ENCODE data around the gene ICA1L. TPM values are rescaled to one million over a fixed set of nuclear protein-coding genes. Genes with fewer than 3 reads are reported as not detected.

ICA1L gene
- total and polyA plus RNA-seq, 2 of the 8 experiments (the other 6 are each of a cell fraction or from before 2014, with no cell fraction given), result 1.1 to 3.4 TPM

DNA sequence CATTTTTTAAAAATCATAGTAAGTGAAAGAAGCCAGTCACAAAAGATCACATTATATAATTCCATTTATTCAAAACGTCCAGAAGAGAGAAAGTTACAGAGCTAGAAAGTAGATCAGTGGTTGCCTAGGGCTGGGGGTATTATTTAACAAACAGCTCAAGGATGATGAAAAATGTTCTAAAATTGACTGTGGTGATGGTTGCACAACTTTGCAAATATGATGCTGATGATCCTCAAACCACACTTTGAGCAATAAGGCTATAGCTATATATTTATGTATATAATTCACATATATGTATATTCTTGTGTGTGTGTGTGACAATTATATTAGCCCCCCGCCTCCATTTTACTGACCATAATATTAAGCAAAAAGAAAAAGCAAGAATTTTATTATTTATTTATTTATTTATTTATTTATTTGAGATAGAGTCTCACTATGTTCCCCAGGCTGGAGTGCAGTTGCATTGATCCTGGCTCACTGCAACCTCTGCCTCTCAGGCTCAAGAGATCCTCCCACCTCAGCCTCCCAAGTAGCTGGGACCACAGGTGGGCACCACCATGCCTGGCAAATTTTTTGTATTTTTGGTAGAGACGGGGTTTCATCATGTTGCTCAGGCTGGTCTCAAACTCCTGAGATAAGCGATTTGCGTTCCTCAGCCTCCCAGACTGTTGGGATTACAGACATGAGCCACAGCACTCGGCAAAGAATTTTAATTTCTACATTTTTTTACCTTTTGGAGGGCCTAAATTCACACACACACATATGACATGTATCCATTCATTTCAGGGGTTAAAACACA is 38.0 kb upstream of the ICA1L start (continued):
- no peak for TF ChIP-seq RAD21 (IDR thresholded peaks at IDR 0.05 in 1 of 2, conservative IDR thresholded peaks at IDR 0.05 in 1 of 2; ENCODE audit: low read depth in 2 of 2, low read length in 2 of 2)
- no peak for TF ChIP-seq JUN (IDR thresholded peaks at IDR 0.05; ENCODE audit: low read depth, low read length)
